HG02610 (cell line): ENCODE results near the gene SIL1.
"Not testable (repeated sequence)": the region's sequence is repeated elsewhere in the genome, so short reads cannot be mapped to it uniquely, and the experiment has no call there.

ENCODE experiments used
- ATAC-seq: cut with Tn5 transposase; IDR thresholded peaks from one replicate; pipeline ENCODE4 v1.9.1; 2021; ENCODE audit warnings: mild to moderate bottlenecking, moderate library complexity; ENCODE audit not compliant: unreplicated experiment

The SIL1 gene

DNA sequence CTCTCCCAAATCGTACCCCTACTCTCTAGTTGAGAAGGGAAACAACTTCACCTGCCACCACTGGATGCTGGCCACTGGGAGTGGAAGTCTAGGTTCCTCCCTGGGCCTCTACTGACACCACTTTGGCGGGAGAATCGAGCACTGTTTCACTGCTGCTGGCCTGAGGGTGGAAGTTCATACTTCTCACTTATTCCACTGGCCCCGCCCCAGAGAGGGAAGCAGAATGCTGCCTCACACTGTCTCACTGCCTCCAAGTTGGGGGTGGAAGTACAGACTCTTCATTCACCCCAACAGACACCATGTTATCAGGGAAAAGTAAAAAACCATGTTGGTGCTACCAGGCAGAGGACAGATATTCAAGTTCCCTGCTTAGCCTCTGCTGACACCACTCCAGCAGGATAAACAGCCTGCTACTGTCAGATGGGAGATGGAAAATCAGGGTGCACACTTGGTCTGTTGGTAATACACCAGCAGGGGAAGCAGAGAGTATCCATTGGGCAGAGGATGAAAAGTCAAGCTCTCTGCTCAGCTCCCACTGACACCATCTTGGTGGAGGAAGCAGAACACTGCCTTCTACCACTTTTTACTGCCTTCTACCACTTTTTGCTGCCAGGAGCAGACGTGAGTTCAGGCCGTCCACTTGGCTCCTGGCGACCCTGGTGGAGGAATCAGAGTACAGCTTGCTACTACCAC is 159.4 kb downstream of the SIL1 start:
- no peak for ATAC-seq

DNA sequence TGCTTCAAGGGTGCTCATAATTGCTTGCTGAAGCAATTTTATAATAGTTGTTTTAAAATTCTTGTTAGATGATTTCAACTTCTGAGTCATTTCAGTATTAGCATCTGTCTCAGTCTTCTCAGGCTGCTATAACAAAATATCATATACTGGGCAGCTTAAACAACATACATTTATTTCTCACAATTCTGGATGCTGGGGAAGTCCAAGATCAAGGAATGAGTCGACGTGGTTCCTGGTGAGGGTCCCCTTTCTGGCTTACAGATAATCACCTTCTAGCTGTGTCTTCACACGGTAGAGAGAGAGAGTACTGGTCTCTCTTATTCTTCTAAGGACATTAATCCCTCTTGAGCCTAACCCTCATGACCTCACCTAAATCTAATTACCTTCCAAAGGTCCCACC is 160.4 kb downstream of the SIL1 start:
- ATAC-seq, result peak; percentile 51

DNA sequence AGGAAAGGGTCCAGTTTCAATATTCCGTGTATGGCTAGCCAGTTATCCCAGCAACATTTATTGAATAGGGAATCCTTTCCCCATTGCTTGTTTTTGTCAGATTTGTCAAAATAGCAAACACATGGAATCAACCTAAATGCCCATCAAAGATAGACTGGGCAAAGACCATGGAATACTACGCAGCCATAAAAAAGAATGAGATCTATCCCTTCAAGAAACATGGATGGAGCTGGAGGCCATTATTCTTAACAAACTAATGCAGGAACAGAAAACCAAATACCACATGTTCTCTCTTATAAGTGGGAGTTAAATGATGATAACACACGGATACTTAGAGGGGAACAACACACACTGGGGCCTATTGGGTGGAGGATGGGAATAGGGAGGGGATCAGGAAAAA is 161.8 kb downstream of the SIL1 start:
- ATAC-seq, result not testable (repeated sequence)

- peak; percentile 65 for ATAC-seq
Observed at GRCh38 chr5:139027150-139027549, 171.0 kb downstream of the SIL1 start.

DNA sequence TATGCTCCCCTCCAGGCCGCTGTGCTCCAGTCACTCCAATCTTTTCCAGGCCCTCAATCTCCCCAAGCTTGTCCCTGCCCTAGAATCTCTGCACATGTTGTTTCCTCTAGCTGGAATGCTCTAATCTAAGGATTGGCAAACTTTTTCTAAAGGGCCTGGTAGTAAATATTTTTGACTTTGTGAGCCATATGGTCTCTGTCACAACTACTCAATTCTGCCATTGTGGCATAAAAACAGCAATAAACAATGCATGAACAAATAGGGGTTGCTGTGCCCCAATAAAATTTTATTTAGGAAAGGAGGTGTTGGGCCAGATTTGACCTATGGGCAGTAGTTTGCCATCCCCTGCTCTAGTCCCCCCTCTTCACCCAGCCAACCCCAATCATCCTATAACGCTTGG is 172.5 kb downstream of the SIL1 start:
- ATAC-seq, result no peak

- ATAC-seq, result no peak
Observed at GRCh38 chr5:139023286-139023685, 174.9 kb downstream of the SIL1 start.

DNA sequence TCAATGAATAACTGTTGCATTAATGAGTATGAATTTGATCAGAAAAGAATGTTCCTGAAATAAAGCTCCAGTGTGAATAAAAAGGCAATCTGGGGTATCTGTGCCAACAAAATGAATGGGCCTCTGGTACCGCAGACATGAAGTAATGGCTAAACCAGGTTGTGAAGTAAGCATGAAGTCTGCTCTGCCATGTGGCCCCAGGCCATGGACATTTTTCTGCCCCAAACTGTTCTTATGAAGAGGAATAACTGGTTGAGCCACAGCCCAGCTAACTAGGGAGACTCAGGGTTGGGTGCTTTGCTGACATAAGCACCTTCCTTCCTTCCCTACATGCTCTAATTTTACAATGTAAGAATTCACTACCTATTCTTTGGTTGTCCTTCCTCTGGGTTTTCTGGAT is 175.6 kb downstream of the SIL1 start:
- ATAC-seq, result no peak

DNA sequence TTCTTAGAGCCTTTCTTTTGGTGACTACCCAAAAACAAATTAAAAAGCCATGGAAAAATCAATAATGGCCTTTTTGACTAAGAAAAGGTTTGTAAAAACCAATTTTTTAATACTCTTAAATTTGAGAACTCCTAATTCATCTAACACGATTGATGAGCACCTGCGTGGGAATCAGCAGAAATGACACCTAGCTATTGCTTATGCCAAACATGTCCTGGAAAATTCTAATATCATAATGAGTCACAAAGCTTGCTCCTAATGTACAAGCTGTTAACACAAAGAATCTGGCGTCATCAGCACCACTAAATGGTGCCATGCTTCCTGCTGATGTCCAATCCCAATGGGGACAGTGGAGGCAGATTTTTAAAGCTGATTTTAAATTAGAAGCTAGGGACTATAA is 176.8 kb downstream of the SIL1 start:
- ATAC-seq, result no peak

- no peak for ATAC-seq
Observed at GRCh38 chr5:139019880-139020279, 178.3 kb downstream of the SIL1 start.

- no peak for ATAC-seq
Observed at GRCh38 chr5:139019211-139019610, 179.0 kb downstream of the SIL1 start.

DNA sequence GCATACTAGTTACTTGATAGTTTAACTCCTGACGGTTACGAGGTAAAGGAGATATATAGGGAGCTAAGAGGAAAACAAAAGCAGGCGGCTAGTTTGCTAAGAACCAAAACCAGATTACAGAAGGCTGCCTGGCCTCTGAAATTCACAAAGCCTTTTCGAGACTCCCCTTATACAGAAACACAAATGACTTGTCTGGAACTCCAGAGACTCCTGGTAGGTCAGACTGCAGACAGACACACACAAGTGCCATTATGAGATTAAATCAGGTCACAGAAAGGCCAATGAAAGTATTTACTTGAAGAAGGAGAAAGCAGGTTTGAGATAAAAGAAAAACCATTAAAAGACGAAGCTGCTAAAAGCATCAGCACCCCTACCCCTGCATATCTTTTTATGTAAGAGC is 180.5 kb downstream of the SIL1 start:
- no peak for ATAC-seq

DNA sequence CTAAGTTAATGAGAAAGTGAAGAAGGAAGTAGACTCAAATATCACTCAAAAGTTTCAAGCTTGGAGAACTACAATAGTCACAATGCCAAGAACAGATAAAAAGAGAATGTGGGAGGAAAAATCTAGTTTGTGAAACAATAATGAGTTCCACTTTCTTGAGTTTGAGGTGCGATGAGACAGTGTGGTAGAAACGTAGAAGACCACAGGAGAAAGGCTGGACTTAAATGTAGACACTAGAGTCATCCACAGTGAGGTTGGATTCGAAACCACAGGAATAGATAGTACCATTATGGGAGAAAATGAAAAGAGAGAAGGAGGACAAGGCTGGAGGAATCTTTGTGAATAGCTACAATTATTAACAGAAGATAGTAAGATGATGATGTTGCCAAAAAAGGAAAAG is 182.0 kb downstream of the SIL1 start:
- no peak for ATAC-seq

DNA sequence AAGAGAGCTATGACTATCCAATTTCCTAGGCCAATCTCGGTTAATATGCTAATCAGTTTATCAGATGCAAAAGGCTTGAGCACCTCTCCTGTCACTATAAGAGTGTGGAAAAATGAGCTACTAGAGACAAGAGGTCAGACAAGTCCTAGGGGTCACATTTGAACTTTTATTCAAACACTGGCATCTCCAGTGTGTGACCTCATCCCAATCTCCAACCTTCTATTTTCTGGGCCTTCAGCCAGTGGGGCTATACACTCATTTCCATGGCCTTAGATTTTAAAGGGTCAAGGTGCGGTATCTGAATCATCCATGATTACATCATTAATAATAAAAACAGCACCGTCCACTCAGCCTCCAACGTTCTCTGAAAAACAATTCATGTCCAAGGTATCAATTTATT is 183.4 kb downstream of the SIL1 start:
- ATAC-seq, result no peak

DNA sequence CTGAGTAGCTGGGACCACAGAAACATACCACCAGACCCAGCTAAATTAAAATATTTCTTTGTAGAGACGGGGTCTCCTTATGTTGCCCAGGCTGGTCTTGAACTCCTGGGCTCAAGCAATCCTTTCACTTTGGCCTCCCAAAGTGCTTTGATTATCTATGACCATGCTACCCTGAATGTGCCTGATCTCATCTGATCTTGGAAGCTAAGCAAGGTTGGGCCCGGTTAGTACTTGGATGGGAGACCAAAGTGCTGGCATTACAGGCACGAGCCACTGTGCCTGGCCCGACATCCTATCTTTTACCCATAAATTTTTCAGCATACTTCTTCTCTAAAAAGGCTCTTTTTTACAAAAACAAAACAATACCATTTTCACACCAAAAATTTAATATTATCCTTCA is 186.0 kb downstream of the SIL1 start:
- no peak for ATAC-seq

DNA sequence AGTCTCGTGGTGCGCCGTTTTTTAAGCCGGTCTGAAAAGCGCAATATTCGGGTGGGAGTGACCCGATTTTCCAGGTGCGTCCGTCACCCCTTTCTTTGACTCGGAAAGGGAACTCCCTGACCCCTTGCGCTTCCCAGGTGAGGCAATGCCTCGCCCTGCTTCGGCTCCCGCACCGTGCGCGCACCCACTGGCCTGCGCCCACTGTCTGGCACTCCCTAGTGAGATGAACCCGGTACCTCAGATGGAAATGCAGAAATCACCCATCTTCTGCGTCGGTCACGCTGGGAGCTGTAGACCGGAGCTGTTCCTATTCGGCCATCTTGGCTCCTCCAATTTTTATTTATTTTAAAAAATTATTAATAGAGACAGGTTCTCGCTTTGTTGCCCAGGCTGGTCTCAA is 187.0 kb downstream of the SIL1 start:
- ATAC-seq, result not testable (repeated sequence)

DNA sequence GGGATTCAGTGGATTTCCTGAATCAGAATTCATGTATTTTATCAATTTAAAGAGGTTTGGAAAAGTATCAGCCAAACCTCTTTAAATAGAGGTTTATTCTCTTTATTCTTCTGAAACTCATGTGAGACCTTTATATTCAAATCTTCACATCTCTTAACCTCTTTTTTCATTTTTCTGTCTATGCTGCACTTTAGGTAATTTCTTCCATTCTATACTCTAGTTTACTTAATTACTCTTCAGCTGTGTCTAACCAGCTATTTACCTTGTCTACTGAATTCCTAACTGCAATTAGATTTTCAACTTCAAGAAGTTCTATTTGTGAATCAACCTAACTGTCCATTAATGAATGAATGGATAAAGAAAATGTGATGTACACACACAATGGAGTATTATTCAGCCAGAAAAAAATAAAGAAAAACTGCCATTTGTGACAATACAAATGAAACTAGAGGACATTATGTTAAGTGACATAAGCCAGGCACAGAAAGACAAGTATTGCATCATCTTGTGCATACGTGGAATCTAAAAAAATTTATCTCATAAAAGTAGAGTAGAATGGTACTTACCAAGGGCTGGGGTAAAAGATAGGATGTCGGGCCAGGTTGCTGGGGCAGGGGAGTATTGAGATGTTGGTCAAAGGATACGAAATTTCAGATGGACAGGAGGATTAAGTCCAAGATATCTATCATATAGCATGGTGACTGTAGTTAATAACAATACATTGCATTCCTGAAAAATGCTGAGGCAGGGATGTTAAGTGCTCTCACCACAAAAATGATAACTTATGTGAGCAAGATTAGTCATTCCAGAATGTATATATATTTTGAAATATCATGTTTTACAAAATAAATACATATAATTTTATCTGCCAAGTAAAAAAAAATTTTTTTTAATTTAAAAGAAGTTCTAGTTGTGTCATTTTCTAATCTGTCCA is 193.5 kb downstream of the SIL1 start:
- no peak for ATAC-seq

- ATAC-seq, result no peak
Observed at GRCh38 chr5:138999674-139000073, 198.5 kb downstream of the SIL1 start.

DNA sequence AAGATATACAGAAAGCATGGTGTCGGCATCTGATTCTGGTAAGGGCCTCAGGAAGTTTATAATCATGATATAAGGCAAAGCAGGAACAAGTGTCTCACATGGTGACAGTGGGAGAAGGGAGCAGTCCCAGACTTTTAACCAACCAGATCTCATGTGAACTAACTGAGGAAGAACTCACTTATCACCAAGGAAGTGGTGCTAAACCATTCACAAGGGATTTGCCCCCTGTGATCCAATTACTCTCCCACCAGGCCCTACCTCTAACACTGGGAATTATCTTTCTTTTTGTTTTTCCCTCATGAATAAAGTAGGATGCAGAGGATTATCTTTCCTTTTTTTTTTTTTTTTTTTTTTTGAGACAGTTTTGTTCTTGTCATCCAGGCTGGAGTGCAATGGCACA is 199.6 kb downstream of the SIL1 start:
- ATAC-seq, result no peak

- no peak for ATAC-seq
Observed at GRCh38 chr5:138996120-138996519, 202.0 kb downstream of the SIL1 start.

GRCh38 chr5:138990986-138991590 is 207.1 kb downstream of the SIL1 start:
- no peak for ATAC-seq

DNA sequence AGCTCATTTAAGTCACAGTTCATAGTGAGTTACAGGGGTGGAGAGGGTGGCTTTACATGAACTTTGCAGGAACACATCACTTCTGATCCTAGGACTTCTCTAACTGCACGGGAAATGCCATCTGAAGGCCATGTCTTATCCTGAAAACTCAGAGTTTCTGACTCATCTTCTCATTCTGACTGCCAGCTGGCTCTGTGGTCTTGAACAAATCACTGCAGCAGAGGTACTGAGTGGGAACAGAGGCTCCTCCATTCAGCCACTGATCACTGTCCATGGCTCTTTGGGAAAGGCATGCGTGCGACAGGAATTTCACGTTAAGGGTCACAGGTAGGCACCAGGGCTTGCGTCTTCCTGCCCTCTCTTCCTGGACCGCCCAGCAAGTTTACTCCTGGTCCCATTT is 208.4 kb downstream of the SIL1 start:
- ATAC-seq, result no peak
